Brain microvascular endothelial cell (primary cell): Measurements from ENCODE around the gene WNT7A.

ENCODE experiments used
- DNase-seq: peaks from one replicate; pipeline ENCODE4 v3.0.0-alpha.2; 2020
- H3K27ac ChIP-seq: fragments of 250-450 bp; sonication (Bioruptor Pico); 2 replicates; pipeline ENCODE4 v1.5.1; 2020; ENCODE audit warnings: mild to moderate bottlenecking, moderate library complexity
- H3K27me3 ChIP-seq: fragments of 250-450 bp; sonication (Bioruptor Pico); replicated peaks from 2 replicates; pipeline ENCODE4 v1.5.1; 2020; ENCODE audit warnings: mild to moderate bottlenecking
- H3K36me3 ChIP-seq: fragments of 250-450 bp; sonication (Bioruptor Pico); replicated peaks from 2 replicates; pipeline ENCODE4 v1.5.1; 2020; ENCODE audit warnings: mild to moderate bottlenecking
- H3K4me3 ChIP-seq: 2 replicates; pipeline ENCODE4 v1.5.1; 2011; ENCODE audit warnings: low read depth, mild to moderate bottlenecking, control low read depth, low read length, moderate library complexity
- CTCF ChIP-seq: IDR thresholded peaks from 2 replicates; pipeline ENCODE4 v1.5.1; 2011; ENCODE audit warnings: low read depth, mild to moderate bottlenecking, moderate library complexity, low read length, control low read depth, inconsistent platforms; ENCODE audit errors: missing control alignments
- in situ Hi-C: cut with HindIII; loops from 2 replicates; pipeline ENCODE4 v1.10.0; 2017; ENCODE audit warnings: low sequenced_read_pairs, low pct_ligation_motif_present

The WNT7A gene

GRCh38 chr3:13776253-13777050 lies 103.4 kb downstream of the WNT7A start:
- Histone ChIP-seq H3K36me3 (no peaks in the 10 kb centered on the region), H3K27ac (no peak overlapping the region), H3K4me3 (no peak overlapping the region), H3K27me3 (no peaks in the 10 kb centered on the region)
- in situ Hi-C loops: no loop called here
- DNase-seq: no peak
- TF ChIP-seq CTCF: no peak

GRCh38 chr3:13772885-13773745 lies 106.8 kb downstream of the WNT7A start:
- H3K27ac ChIP-seq: no peak overlapping the region
- in situ Hi-C loops: no loop called here
- H3K36me3 ChIP-seq: no peaks in the 10 kb centered on the region
- no peaks in the 10 kb centered on the region for H3K27me3 ChIP-seq
- H3K4me3 ChIP-seq: no peak overlapping the region
- TF ChIP-seq CTCF: no peak
- DNase-seq: no peak

GRCh38 chr3:13772321-13772745 lies 107.5 kb downstream of the WNT7A start:
- no peaks in the 10 kb centered on the region for H3K27me3 ChIP-seq
- TF ChIP-seq CTCF: no peak
- DNase-seq: no peak
- H3K4me3 ChIP-seq: no peak overlapping the region
- no peak overlapping the region for H3K27ac ChIP-seq
- in situ Hi-C loops: no loop called here
- no peaks in the 10 kb centered on the region for H3K36me3 ChIP-seq

GRCh38 chr3:13771496-13771895 lies 108.4 kb downstream of the WNT7A start:
- Histone ChIP-seq H3K27me3 (no peaks in the 10 kb centered on the region), H3K4me3 (no peak overlapping the region), H3K36me3 (no peaks in the 10 kb centered on the region), H3K27ac (no peak overlapping the region)
- in situ Hi-C loops: no loop called here
- no peak for DNase-seq
- no peak for TF ChIP-seq CTCF

GRCh38 chr3:13770170-13771169 lies 109.4 kb downstream of the WNT7A start:
- in situ Hi-C loops: no loop called here
- H3K27ac ChIP-seq: no peak overlapping the region
- no peaks in the 10 kb centered on the region for H3K36me3 ChIP-seq
- TF ChIP-seq CTCF: no peak
- DNase-seq: no peak
- no peaks in the 10 kb centered on the region for H3K27me3 ChIP-seq
- no peak overlapping the region for H3K4me3 ChIP-seq
